ENCODE measurements around the gene SLC34A3. TPM values are rescaled to one million over a fixed set of nuclear protein-coding genes. Genes with fewer than 3 reads are reported as not detected.
A peak's percentile ranks its signal among the peaks of the same experiment; 100 is the strongest.

SLC34A3 gene
- polyA plus RNA-seq, 4 donors, result 0.21 to 30.3 (median 0.85) TPM

GRCh38 chr9:137269231-137269772 is 38.6 kb downstream of the SLC34A3 start:
- peaks cover 7 to 98% (median 11%) of the 10 kb centered on the region in 3 donors for H3K36me3 ChIP-seq (ENCODE audit: control insufficient read depth in 3 of 3, insufficient read depth in 2 of 3, low read depth in 1 of 3, low read length in 3 of 3)
- peak overlapping the region in 2 of 3 donors; percentile 8 to 76 for H3K27ac ChIP-seq (ENCODE audit: low read depth in 1 of 3, low read length in 2 of 3)
- no peak for FAIRE-seq
- peaks cover 0 to 2% of the 10 kb centered on the region in 2 donors for H3K9me3 ChIP-seq (ENCODE audit: control insufficient read depth in 2 of 2, insufficient read depth in 1 of 2, low read depth in 1 of 2, low read length in 1 of 2)
- H3K4me3 ChIP-seq (ENCODE audit: low read depth in 1 of 3, low read length in 3 of 3), result peak overlapping the region in 1 of 3 donors; percentile 6
- H3K4me1 ChIP-seq (ENCODE audit: control insufficient read depth in 3 of 3, insufficient read depth in 2 of 3, low read depth in 1 of 3, low read length in 2 of 3), result peaks cover 1 to 8% (median 4%) of the 10 kb centered on the region in 3 donors
- DNase-seq, result peak in 1 of 2 donors; percentile 70
- H3K27me3 ChIP-seq (ENCODE audit: control insufficient read depth in 3 of 3, insufficient read depth in 3 of 3, low read length in 3 of 3), result no peaks in the 10 kb centered on the region
- 21 to 41% (median 37%) methylated on average over 17 of the region's 17 CpGs for WGBS, 3 donors

GRCh38 chr9:137270929-137271695 is 40.4 kb downstream of the SLC34A3 start:
- Histone ChIP-seq H3K27me3 (ENCODE audit: control insufficient read depth in 3 of 3, insufficient read depth in 3 of 3, low read length in 3 of 3) (no peaks in the 10 kb centered on the region), H3K36me3 (ENCODE audit: control insufficient read depth in 3 of 3, insufficient read depth in 2 of 3, low read depth in 1 of 3, low read length in 3 of 3) (peaks cover 4 to 92% (median 10%) of the 10 kb centered on the region in 3 donors), H3K4me1 (ENCODE audit: control insufficient read depth in 3 of 3, insufficient read depth in 2 of 3, low read depth in 1 of 3, low read length in 2 of 3) (peaks cover 4 to 15% (median 8%) of the 10 kb centered on the region in 3 donors), H3K27ac (ENCODE audit: low read depth in 1 of 3, low read length in 2 of 3) (no peak overlapping the region), H3K4me3 (ENCODE audit: low read depth in 1 of 3, low read length in 3 of 3) (no peak overlapping the region), H3K9me3 (ENCODE audit: control insufficient read depth in 2 of 2, insufficient read depth in 1 of 2, low read depth in 1 of 2, low read length in 1 of 2) (peaks cover 0 to 2% of the 10 kb centered on the region in 2 donors)
- DNase-seq (no peak), FAIRE-seq (no peak)
- 82 to 88% (median 85%) methylated on average over 32 of the region's 32 CpGs for WGBS, 3 donors

DNA sequence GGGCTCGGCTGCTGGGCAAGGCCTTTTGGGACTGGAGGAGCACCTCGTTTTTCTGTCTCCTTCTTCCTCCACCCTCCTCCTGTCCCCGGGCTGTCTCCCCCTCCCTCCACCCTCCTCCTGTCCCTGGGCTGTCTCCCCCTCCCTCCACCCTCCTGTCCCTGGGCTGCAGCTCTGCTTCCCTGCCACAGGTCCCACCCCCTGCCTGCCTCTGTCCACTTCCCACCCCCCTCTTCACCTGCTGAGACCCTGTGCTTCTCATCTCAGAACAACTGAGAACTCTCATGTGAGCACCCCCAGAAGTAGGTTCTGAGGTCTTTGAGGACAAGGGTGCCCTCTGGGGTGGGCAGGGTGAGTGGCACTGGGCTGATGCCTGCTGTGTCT is 41.0 kb downstream of the SLC34A3 start:
- DNase-seq (no peak), FAIRE-seq (no peak)
- H3K9me3 ChIP-seq (ENCODE audit: control insufficient read depth in 2 of 2, insufficient read depth in 1 of 2, low read depth in 1 of 2, low read length in 1 of 2), result peaks cover 0 to 2% of the 10 kb centered on the region in 2 donors
- WGBS, 3 donors, result 44 to 59% (median 45%) methylated on average over 3 of the region's 3 CpGs
- no peak overlapping the region for H3K27ac ChIP-seq (ENCODE audit: low read depth in 1 of 3, low read length in 2 of 3)
- H3K36me3 ChIP-seq (ENCODE audit: control insufficient read depth in 3 of 3, insufficient read depth in 2 of 3, low read depth in 1 of 3, low read length in 3 of 3), result peaks cover 0 to 91% (median 8%) of the 10 kb centered on the region in 3 donors
- peaks cover 4 to 20% (median 11%) of the 10 kb centered on the region in 3 donors for H3K4me1 ChIP-seq (ENCODE audit: control insufficient read depth in 3 of 3, insufficient read depth in 2 of 3, low read depth in 1 of 3, low read length in 2 of 3)
- H3K27me3 ChIP-seq (ENCODE audit: control insufficient read depth in 3 of 3, insufficient read depth in 3 of 3, low read length in 3 of 3), result no peaks in the 10 kb centered on the region
- H3K4me3 ChIP-seq (ENCODE audit: low read depth in 1 of 3, low read length in 3 of 3), result no peak overlapping the region

DNA sequence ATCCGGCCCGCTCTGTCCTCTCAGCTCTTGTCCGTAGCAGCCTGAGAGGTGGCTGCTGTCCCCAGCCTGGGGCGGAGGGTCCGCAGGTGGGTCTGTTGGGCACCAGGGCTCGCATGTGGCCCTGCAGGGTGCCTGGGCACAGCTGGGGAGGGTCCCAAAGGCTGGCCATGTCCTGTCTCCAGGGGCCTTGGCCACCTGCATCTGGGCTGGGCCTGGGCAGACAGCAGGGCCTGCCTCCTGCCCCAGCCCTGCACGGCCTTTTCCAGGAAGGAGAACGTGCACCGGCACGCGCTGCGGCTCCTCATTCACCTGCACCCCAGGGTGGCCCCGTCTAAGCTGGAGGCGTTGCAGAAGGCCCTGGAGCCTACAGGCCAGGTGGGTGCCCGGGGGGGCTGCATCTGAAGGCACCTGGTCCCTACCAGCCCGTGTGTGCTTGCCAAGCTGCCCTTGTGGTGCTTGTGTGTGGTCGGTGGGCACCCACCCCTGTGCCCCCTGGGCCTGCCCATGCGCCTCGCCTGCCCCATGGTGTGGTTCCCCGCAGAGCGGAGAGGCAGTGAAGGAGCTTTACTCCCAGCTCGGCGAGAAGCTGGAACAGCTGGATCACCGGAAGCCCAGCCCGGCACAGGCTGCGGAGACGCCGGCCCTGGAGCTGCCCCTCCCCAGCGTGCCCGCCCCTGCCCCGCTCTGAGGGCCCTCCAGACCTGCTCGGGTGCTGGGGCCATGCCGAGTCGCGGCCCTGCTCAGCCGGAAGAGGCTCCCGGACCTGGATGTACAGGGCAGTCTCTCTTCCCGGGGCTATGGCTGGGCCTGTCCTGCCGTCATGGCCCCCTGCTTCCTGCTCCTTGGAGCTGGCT is 41.8 kb downstream of the SLC34A3 start:
- WGBS, 3 donors, result 92 to 95% (median 92%) methylated on average over 37 to 39 of the region's 39 CpGs
- DNase-seq (no peak), FAIRE-seq (no peak)
- H3K9me3 ChIP-seq (ENCODE audit: control insufficient read depth in 2 of 2, insufficient read depth in 1 of 2, low read depth in 1 of 2, low read length in 1 of 2), result peaks cover 0 to 2% of the 10 kb centered on the region in 2 donors
- H3K4me3 ChIP-seq (ENCODE audit: low read depth in 1 of 3, low read length in 3 of 3), result no peak overlapping the region
- H3K4me1 ChIP-seq (ENCODE audit: control insufficient read depth in 3 of 3, insufficient read depth in 2 of 3, low read depth in 1 of 3, low read length in 2 of 3), result peaks cover 4 to 28% (median 17%) of the 10 kb centered on the region in 3 donors
- H3K27me3 ChIP-seq (ENCODE audit: control insufficient read depth in 3 of 3, insufficient read depth in 3 of 3, low read length in 3 of 3), result peaks cover 0 to under 1% (median 0%) of the 10 kb centered on the region in 3 donors
- peaks cover 0 to 84% (median 8%) of the 10 kb centered on the region in 3 donors for H3K36me3 ChIP-seq (ENCODE audit: control insufficient read depth in 3 of 3, insufficient read depth in 2 of 3, low read depth in 1 of 3, low read length in 3 of 3)
- no peak overlapping the region for H3K27ac ChIP-seq (ENCODE audit: low read depth in 1 of 3, low read length in 2 of 3)

- Histone ChIP-seq H3K4me1 (ENCODE audit: control insufficient read depth in 3 of 3, insufficient read depth in 2 of 3, low read depth in 1 of 3, low read length in 2 of 3) (peaks cover 4 to 33% (median 17%) of the 10 kb centered on the region in 3 donors), H3K36me3 (ENCODE audit: control insufficient read depth in 3 of 3, insufficient read depth in 2 of 3, low read depth in 1 of 3, low read length in 3 of 3) (peaks cover 0 to 77% (median 5%) of the 10 kb centered on the region in 3 donors), H3K27me3 (ENCODE audit: control insufficient read depth in 3 of 3, insufficient read depth in 3 of 3, low read length in 3 of 3) (peaks cover 0 to 6% (median 0%) of the 10 kb centered on the region in 3 donors), H3K9me3 (ENCODE audit: control insufficient read depth in 2 of 2, insufficient read depth in 1 of 2, low read depth in 1 of 2, low read length in 1 of 2) (peaks cover 0 to 2% of the 10 kb centered on the region in 2 donors), H3K4me3 (ENCODE audit: low read depth in 1 of 3, low read length in 3 of 3) (no peak overlapping the region), H3K27ac (ENCODE audit: low read depth in 1 of 3, low read length in 2 of 3) (no peak overlapping the region)
- DNase-seq, result no peak
- 67 to 79% (median 77%) methylated on average over 13 of the region's 13 CpGs for WGBS, 3 donors
- FAIRE-seq, result no peak
Measured at GRCh38 chr9:137273095-137273490, 42.4 kb downstream of the SLC34A3 start.

GRCh38 chr9:137273611-137274320 is 43.1 kb downstream of the SLC34A3 start:
- 24 to 61% (median 47%) methylated on average over 14 to 15 of the region's 15 CpGs for WGBS, 3 donors
- Histone ChIP-seq H3K27me3 (ENCODE audit: control insufficient read depth in 3 of 3, insufficient read depth in 3 of 3, low read length in 3 of 3) (peaks cover 0 to 6% (median 0%) of the 10 kb centered on the region in 3 donors), H3K36me3 (ENCODE audit: control insufficient read depth in 3 of 3, insufficient read depth in 2 of 3, low read depth in 1 of 3, low read length in 3 of 3) (peaks cover 0 to 72% (median 5%) of the 10 kb centered on the region in 3 donors), H3K4me1 (ENCODE audit: control insufficient read depth in 3 of 3, insufficient read depth in 2 of 3, low read depth in 1 of 3, low read length in 2 of 3) (peaks cover 4 to 34% (median 16%) of the 10 kb centered on the region in 3 donors), H3K4me3 (ENCODE audit: low read depth in 1 of 3, low read length in 3 of 3) (no peak overlapping the region), H3K9me3 (ENCODE audit: control insufficient read depth in 2 of 2, insufficient read depth in 1 of 2, low read depth in 1 of 2, low read length in 1 of 2) (peaks cover 0 to 2% of the 10 kb centered on the region in 2 donors), H3K27ac (ENCODE audit: low read depth in 1 of 3, low read length in 2 of 3) (peak overlapping the region in 2 of 3 donors; percentile 56 to 85)
- FAIRE-seq (no peak), DNase-seq (no peak)

DNA sequence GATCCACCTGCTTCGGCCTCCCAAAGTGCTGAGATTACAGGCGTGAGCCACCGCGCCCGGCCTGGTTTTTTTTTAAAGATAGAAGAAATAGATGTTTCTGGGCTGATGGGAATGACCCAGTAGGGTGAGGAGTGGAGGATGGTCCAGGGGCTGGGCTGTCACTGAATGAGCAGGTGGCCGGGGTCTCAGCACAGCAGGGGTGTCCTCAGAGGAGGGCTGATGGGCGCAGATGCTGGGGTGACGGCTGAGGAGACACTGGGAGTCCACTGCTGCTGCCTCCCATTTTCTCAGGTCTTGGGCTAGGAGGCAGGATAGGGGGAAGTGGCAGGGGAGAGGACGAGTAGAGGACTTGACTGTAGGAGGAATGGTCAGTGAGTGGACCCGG is 44.5 kb downstream of the SLC34A3 start:
- Histone ChIP-seq H3K27me3 (ENCODE audit: control insufficient read depth in 3 of 3, insufficient read depth in 3 of 3, low read length in 3 of 3) (peaks cover 0 to 6% (median 0%) of the 10 kb centered on the region in 3 donors), H3K4me1 (ENCODE audit: control insufficient read depth in 3 of 3, insufficient read depth in 2 of 3, low read depth in 1 of 3, low read length in 2 of 3) (peaks cover 2 to 44% (median 9%) of the 10 kb centered on the region in 3 donors), H3K36me3 (ENCODE audit: control insufficient read depth in 3 of 3, insufficient read depth in 2 of 3, low read depth in 1 of 3, low read length in 3 of 3) (peaks cover 0 to 72% (median 7%) of the 10 kb centered on the region in 3 donors), H3K9me3 (ENCODE audit: control insufficient read depth in 2 of 2, insufficient read depth in 1 of 2, low read depth in 1 of 2, low read length in 1 of 2) (peaks cover 0 to 2% of the 10 kb centered on the region in 2 donors), H3K27ac (ENCODE audit: low read depth in 1 of 3, low read length in 2 of 3) (peak overlapping the region in 1 of 3 donors; percentile 33), H3K4me3 (ENCODE audit: low read depth in 1 of 3, low read length in 3 of 3) (no peak overlapping the region)
- DNase-seq (no peak), FAIRE-seq (no peak)
- WGBS, 3 donors, result 71 to 74% (median 72%) methylated on average over 10 of the region's 10 CpGs
